ENCODE results near the gene ZNF787.
"Not testable (repeated sequence)": the region's sequence is repeated elsewhere in the genome, so short reads cannot be mapped to it uniquely, and the experiment has no call there.

The ZNF787 gene

GRCh38 chr19:56104423-56104822 is 16.7 kb downstream of the ZNF787 start:
- DNase-seq, result no peak

- no peak for DNase-seq
Observed at GRCh38 chr19:56103027-56103614, 18.0 kb downstream of the ZNF787 start.

- no peak for DNase-seq
Observed at GRCh38 chr19:56101746-56102535, 19.2 kb downstream of the ZNF787 start.

GRCh38 chr19:56101095-56101494 is 20.0 kb downstream of the ZNF787 start:
- DNase-seq, result no peak

- no peak for DNase-seq
Observed at GRCh38 chr19:56099638-56100539, 21.2 kb downstream of the ZNF787 start.

- DNase-seq, result no peak
Observed at GRCh38 chr19:56098731-56099568, 22.1 kb downstream of the ZNF787 start.

- DNase-seq, result not testable (repeated sequence)
Observed at GRCh38 chr19:56098237-56098636, 22.9 kb downstream of the ZNF787 start.

GRCh38 chr19:56097776-56098175 is 23.3 kb downstream of the ZNF787 start:
- DNase-seq, result no peak

- no peak for DNase-seq
Observed at GRCh38 chr19:56097306-56097705, 23.8 kb downstream of the ZNF787 start.

GRCh38 chr19:56096665-56097064 is 24.4 kb downstream of the ZNF787 start:
- no peak for DNase-seq

GRCh38 chr19:56094449-56094848 is 26.6 kb downstream of the ZNF787 start:
- no peak for DNase-seq

- no peak for DNase-seq
Observed at GRCh38 chr19:56092685-56093631, 28.1 kb downstream of the ZNF787 start.

GRCh38 chr19:56091751-56092546 is 29.1 kb downstream of the ZNF787 start:
- no peak for DNase-seq

GRCh38 chr19:56091066-56091490 is 30.0 kb downstream of the ZNF787 start:
- DNase-seq, result no peak

GRCh38 chr19:56089344-56089743 is 31.8 kb downstream of the ZNF787 start:
- DNase-seq, result no peak

GRCh38 chr19:56088497-56089215 is 32.4 kb downstream of the ZNF787 start:
- DNase-seq, result no peak

GRCh38 chr19:56087647-56088496 is 33.2 kb downstream of the ZNF787 start:
- DNase-seq, result no peak

GRCh38 chr19:56086671-56087430 is 34.2 kb downstream of the ZNF787 start:
- DNase-seq, result no peak
